Ishikawa (cell line): ENCODE results near the gene KCNT1.

Source experiments
- CEBPB ChIP-seq: IDR thresholded peaks from 2 replicates; pipeline ENCODE4 v1.6.1; 2012
- CREB1 ChIP-seq: IDR thresholded peaks from 2 replicates; pipeline ENCODE4 v1.6.1; 2012; ENCODE audit warnings: low read depth
- EGR1 ChIP-seq: IDR thresholded peaks from 2 replicates; pipeline ENCODE4 v1.6.1; 2012
- EP300 ChIP-seq: IDR thresholded peaks from 2 replicates; pipeline ENCODE4 v1.6.1; 2012; ENCODE audit warnings: borderline replicate concordance
- FOXM1 ChIP-seq: IDR thresholded peaks from 2 replicates; pipeline ENCODE4 v1.6.1; 2012; ENCODE audit warnings: low read depth, borderline replicate concordance
- MAX ChIP-seq: IDR thresholded peaks from 2 replicates; pipeline ENCODE4 v1.6.1; 2012
- NFIC ChIP-seq: IDR thresholded peaks from 2 replicates; pipeline ENCODE4 v1.6.1; 2012
- RAD21 ChIP-seq: IDR thresholded peaks from 2 replicates; pipeline ENCODE4 v1.6.1; 2012; ENCODE audit warnings: low read depth
- REST ChIP-seq: IDR thresholded peaks from 2 replicates; pipeline ENCODE4 v1.6.1; 2012; ENCODE audit warnings: low read depth, mild to moderate bottlenecking
- TAF1 ChIP-seq: IDR thresholded peaks from 2 replicates; pipeline ENCODE4 v1.6.1; 2012; ENCODE audit warnings: low read depth, mild to moderate bottlenecking
- TCF12 ChIP-seq: IDR thresholded peaks from 2 replicates; pipeline ENCODE4 v1.6.1; 2012; ENCODE audit warnings: low read depth
- TEAD4 ChIP-seq: IDR thresholded peaks from 2 replicates; pipeline ENCODE4 v1.6.1; 2012
- USF1 ChIP-seq: IDR thresholded peaks from 2 replicates; pipeline ENCODE4 v1.6.1; 2012
- YY1 ChIP-seq: IDR thresholded peaks from 2 replicates; pipeline ENCODE4 v1.6.1; 2012; ENCODE audit warnings: low read depth
- ZBTB7A ChIP-seq: IDR thresholded peaks from 2 replicates; pipeline ENCODE4 v1.6.1; 2012; ENCODE audit warnings: low read depth

Gene KCNT1

GRCh38 chr9:135815413-135815812 lies 113.4 kb downstream of the KCNT1 start:
- TF ChIP-seq NFIC (no peak), MAX (no peak), TAF1 (no peak), YY1 (no peak), TEAD4 (no peak), TCF12 (no peak), CEBPB (no peak), EP300 (no peak), REST (no peak), CREB1 (no peak), RAD21 (no peak)

GRCh38 chr9:135815830-135816650 lies 114.1 kb downstream of the KCNT1 start:
- TF ChIP-seq ZBTB7A (no peak), CEBPB (no peak), NFIC (no peak), TCF12 (no peak), EGR1 (no peak), FOXM1 (no peak), YY1 (no peak), USF1 (no peak), EP300 (no peak), TAF1 (no peak)

- TF ChIP-seq YY1 = no peak
- no peak for TF ChIP-seq CREB1
- no peak for TF ChIP-seq EP300
- TF ChIP-seq MAX = no peak
- no peak for TF ChIP-seq ZBTB7A
- TF ChIP-seq USF1 = no peak
- TF ChIP-seq RAD21 = no peak
- no peak for TF ChIP-seq FOXM1
- TF ChIP-seq TEAD4 = no peak
- TF ChIP-seq EGR1 = no peak
- TF ChIP-seq NFIC = no peak
- no peak for TF ChIP-seq REST
Measured at GRCh38 chr9:135816651-135816970, 114.6 kb downstream of the KCNT1 start.

GRCh38 chr9:135817951-135818717 lies 116.1 kb downstream of the KCNT1 start:
- TF ChIP-seq USF1 = no peak
- no peak for TF ChIP-seq EGR1
- TF ChIP-seq ZBTB7A = no peak
- TF ChIP-seq FOXM1 = no peak
- no peak for TF ChIP-seq REST
- no peak for TF ChIP-seq NFIC
- TF ChIP-seq TAF1 = no peak
- TF ChIP-seq TEAD4 = no peak
- TF ChIP-seq TCF12 = no peak
- TF ChIP-seq EP300 = no peak
- TF ChIP-seq CREB1 = no peak
- TF ChIP-seq MAX = no peak
- TF ChIP-seq RAD21 = no peak
- TF ChIP-seq CEBPB = no peak
- TF ChIP-seq YY1 = no peak
